A375 (cell line): Measurements from ENCODE around the gene LRAT. TPM values are rescaled to one million over a fixed set of nuclear protein-coding genes. Genes with fewer than 3 reads are reported as not detected.
A peak's percentile ranks its signal among the peaks of the same experiment; 100 is the strongest.

Source experiments
- small RNA-seq: library from RNA; depleted of rRNA; stranded (forward); fragments of <200 nt; gene quantifications from one replicate; pipeline ENCODE3, GENCODE V24; 2014
- total RNA-seq: library from RNA; depleted of rRNA; stranded (reverse); fragments of >200 nt; shearing (Covaris generic); gene quantifications from 2 replicates; pipeline ENCODE4 v1.2.3, GENCODE V29; 2014; rRNA removed

Gene LRAT
- total RNA-seq: 6.7 and 9.3 TPM in 2 replicates

DNA sequence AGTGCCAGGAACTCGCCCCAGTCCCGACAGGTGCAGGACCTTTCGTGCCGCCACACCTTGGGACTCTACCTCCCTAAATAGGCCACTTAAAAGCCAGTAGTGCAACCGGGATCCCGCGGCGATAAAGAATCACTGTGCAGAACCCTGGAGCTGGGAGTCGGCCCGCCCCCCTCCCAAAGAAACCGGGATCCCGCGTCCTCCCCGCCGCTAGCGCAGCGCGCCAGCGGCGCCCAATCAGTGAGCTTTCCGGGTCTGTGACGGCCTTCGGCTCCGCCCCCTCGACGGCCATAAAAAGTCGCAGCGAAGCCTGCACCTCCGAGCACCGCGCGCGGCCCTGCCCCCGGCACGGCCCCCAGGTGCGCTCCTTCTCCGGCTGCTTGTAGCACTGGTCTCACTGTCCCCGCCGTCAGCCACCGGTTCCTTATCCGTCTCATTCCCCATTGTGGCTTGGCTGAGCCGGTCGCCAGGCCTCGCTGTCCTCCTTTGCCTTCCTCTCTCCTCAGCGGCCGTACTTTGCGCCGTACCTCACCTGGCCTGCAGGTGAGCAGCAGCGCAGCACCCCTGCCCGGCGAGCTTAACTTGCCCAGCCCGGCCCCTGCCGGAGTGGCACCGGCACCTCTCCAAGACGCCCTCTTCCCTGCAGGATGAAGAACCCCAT, at the start of gene LRAT:
Gene LRAT (plus strand): TSS at position 318 of the 658 bp plus-strand sequence. CDS start 327 bp downstream, at position 645.

DNA sequence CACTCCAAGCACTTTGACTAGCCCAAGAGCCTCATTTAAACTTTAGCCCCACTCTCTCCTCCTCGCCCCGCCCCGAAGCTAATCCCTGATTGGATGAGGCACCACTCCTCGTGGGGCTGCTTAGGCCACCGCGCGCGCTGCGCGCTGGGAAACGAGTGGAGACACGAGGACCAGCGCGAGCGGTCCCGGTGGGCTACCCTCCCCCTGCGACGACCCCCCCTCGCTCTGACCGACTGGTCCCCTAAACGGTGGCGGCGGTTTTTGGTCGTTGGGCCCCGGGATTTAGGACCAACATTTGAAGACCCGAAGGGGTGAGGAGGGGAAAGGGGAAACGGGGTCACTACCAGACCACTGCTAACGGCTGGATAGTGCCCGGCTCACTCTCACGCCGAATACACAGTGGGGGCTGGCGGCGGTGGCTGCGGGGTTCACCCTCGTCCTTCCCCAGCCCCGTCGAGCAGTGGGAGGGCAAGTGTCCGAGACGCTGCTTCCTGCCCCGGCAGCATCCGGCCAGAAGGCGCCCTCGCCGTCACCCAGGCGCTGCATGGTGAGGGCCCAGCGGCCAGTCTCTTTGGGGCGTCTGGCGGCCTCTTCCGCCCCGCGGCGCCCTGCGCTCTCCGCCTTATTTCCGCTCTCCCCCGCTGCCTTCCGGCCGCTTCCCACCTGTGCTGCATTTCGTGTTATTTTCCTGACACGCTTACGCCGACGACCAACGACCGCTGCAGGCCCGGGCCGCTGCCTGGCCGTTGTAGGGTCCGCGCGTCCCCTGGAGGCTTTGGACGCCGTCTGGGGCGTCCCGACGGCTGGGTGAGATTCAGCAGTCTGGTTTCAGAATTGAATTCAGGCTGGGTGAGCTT, 37.6 kb downstream of the LRAT start, which contains the start of gene RBM46:
Gene RBM46 (plus strand): TSS at position 147 of the 857 bp plus-strand sequence. CDS start 15,481 bp downstream, outside the sequence.

Small RNAs within 50 kb of the gene (small RNA-seq; reads per million reads assigned to genes)
- not detected for gene NDUFB2P1
- gene RNU2-44P: not detected
- gene RNU2-66P: 0.54 reads per million, percentile 29 among the genes with 10 or more reads in this experiment

Other genes starting within 250 kb of the LRAT start
- 62.6 and 77.8 TPM in 2 replicates for gene PLRG1, start 193.6 kb upstream of the LRAT start, total RNA-seq
- not detected in 2 replicates for gene FGB, start 181.0 kb upstream of the LRAT start, total RNA-seq
- not detected in 2 replicates for gene FGA, start 153.3 kb upstream of the LRAT start, total RNA-seq
- not detected in 2 replicates for gene FGG, start 131.3 kb upstream of the LRAT start, total RNA-seq
- 0.32 and 0.53 TPM in 2 replicates for gene RBM46, start 37.3 kb downstream of the LRAT start, total RNA-seq